GM10248 (cell line): Measurements from ENCODE around the gene RFT1.

Source experiments
- CTCF ChIA-PET: fragments of 300-600 bp; sonication (Branson Sonifier 250); formaldehyde crosslinking; extraction: SDS; loops from one replicate; lab custom pipeline; 2021; ENCODE audit warnings: antibody characterized with exemption; lab: Yijun Ruan, JAX
- POLR2A ChIA-PET: fragments of 350-650 bp; sonication (Branson Sonifier 250); formaldehyde crosslinking; extraction: SDS; loops from one replicate; lab custom pipeline; 2020; ENCODE audit warnings: antibody characterized with exemption; lab: Yijun Ruan, JAX
- DNase-seq: peaks from one replicate; pipeline ENCODE4 v3.0.0; 2012; ENCODE audit errors: extremely low spot score
- CTCF ChIP-seq: IDR thresholded peaks from 2 replicates; pipeline ENCODE4 v1.5.1; 2012; ENCODE audit warnings: mild to moderate bottlenecking, low read depth; ENCODE audit errors: extremely low read depth, missing control alignments, control extremely low read depth

RFT1 gene

GRCh38 chr3:53122255-53122932, 7.8 kb downstream of the RFT1 start:
- ChIA-PET CTCF (interaction anchor here (0.8 to 18.1 kb wide), 7 partner anchors 8 to 74 kb away, joined by 3 to 253 read pairs (median 6); no protein-coding TSS in a partner anchor), POLR2A (no interaction called here)
- TF ChIP-seq CTCF, result no peak

GRCh38 chr3:53120336-53120735, 9.9 kb downstream of the RFT1 start:
- POLR2A ChIA-PET, result no interaction called here
- no peak for TF ChIP-seq CTCF
- CTCF ChIA-PET, result interaction anchor here (0.7 to 18.1 kb wide), 5 partner anchors 9 to 76 kb away, joined by 3 to 253 read pairs (median 3); no protein-coding TSS in a partner anchor
- DNase-seq, result no peak

More at GRCh38 chr3:53122255-53122932, 7.8 kb downstream of the RFT1 start:
- no peak for DNase-seq

GRCh38 chr3:53116956-53117355, 13.3 kb downstream of the RFT1 start:
- TF ChIP-seq CTCF, result no peak
- ChIA-PET POLR2A (no interaction called here), CTCF (interaction anchor here (3.3 to 18.1 kb wide), 3 partner anchors 9 to 80 kb away, joined by 15 to 253 read pairs (median 140); partner anchors contain the start of gene RFT1)
- no peak for DNase-seq

GRCh38 chr3:53114412-53115074, 15.7 kb downstream of the RFT1 start:
- CTCF ChIA-PET, result interaction anchor here (0.6 to 18.1 kb wide), 36 partner anchors 8 to 824 kb away, joined by 3 to 253 read pairs (median 3); partner anchors contain the start of genes DCP1A, PRKCD and RFT1

GRCh38 chr3:53114011-53114400, 16.2 kb downstream of the RFT1 start:
- DNase-seq, result peak; percentile 84
- ChIA-PET CTCF (interaction anchor here (0.6 to 18.1 kb wide), 35 partner anchors 8 to 825 kb away, joined by 3 to 253 read pairs (median 3); partner anchors contain the start of genes DCP1A, PRKCD and RFT1), POLR2A (no interaction called here)
- TF ChIP-seq CTCF, result peak; percentile 89

More at GRCh38 chr3:53114412-53115074, 15.7 kb downstream of the RFT1 start:
- TF ChIP-seq CTCF, result no peak
- POLR2A ChIA-PET, result no interaction called here
- no peak for DNase-seq

- no peak for DNase-seq
- ChIA-PET POLR2A (no interaction called here), CTCF (interaction anchor here (0.9 to 18.1 kb wide), 19 partner anchors 9 to 194 kb away, joined by 3 to 253 read pairs (median 3); partner anchors contain the start of genes PRKCD and RFT1)
- no peak for TF ChIP-seq CTCF
Measured at GRCh38 chr3:53113293-53114010, 16.8 kb downstream of the RFT1 start.
